Measurements from ENCODE around the gene APOL2. TPM values are rescaled to one million over a fixed set of nuclear protein-coding genes. Genes with fewer than 3 reads are reported as not detected.

APOL2 gene
- total and polyA plus RNA-seq, 10 of the 15 experiments (the other 5 are each of a cell fraction or from before 2014, with no cell fraction given): 4.4 to 39.9 (median 25.0) TPM

DNA sequence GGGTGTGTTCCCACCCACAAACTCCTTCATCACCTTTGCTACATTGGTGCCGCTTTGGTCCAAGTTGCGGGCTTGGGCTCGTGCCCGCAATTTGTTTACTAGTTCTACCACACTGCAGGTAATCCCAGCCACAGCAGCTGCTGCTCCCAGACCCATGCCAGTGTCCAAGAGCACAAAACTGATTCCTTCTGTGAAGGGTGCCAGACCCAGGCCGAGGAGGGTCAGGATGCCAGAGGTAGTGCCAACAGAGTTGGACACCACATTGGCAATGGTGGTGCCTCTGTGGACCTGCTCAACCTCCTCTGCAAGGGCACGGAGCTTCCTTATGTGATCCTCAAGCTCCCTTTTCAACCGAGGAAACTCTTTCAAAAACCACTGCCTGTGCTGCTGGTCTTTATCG lies 11.5 kb downstream of the APOL2 start:
- ChIA-PET RAD21 (ENCODE audit: unreplicated experiment) (interaction anchor here (1.4 kb wide), 1 partner anchor 50 kb away, joined by 3 read pairs; no protein-coding TSS in a partner anchor), POLR2A (interaction anchor here (0.7 kb wide), 1 partner anchor 469 kb away, joined by 3 read pairs; no protein-coding TSS in a partner anchor), CTCF (interaction anchor here (1.0 to 2.6 kb wide), 4 partner anchors 9 to 33 kb away, joined by 3 to 6 read pairs (median 4); partner anchors contain the start of gene APOL2), SMC1A (ENCODE audit: uncharacterized antibody, unreplicated experiment) (interaction anchor here (1.2 to 2.6 kb wide), 3 partner anchors 9 to 11 kb away, joined by 3 to 12 read pairs (median 6); partner anchors contain the start of gene APOL2)
- Histone ChIP-seq H2AFZ (ENCODE audit: control insufficient read depth, low read depth, low read length) (no peak overlapping the region), H3K79me2 (ENCODE audit: control insufficient read depth, insufficient read depth, low read length) (no peaks in the 10 kb centered on the region), H3K9me3 (replicated peaks; ENCODE audit: control insufficient read depth, insufficient read depth, low read length) (no peaks in the 10 kb centered on the region), H3K27ac (ENCODE audit: control insufficient read depth, insufficient read depth) (no peak overlapping the region), H3K36me3 (ENCODE audit: control insufficient read depth in 2 of 2, insufficient read depth in 2 of 2, low read length in 1 of 2) (peaks cover 5 to 20% of the 10 kb centered on the region in 2 experiments), H3K4me2 (ENCODE audit: control insufficient read depth, insufficient read depth) (no peak overlapping the region), H3K9ac (ENCODE audit: control insufficient read depth, insufficient read depth, low read length) (no peak overlapping the region), H3K4me1 (ENCODE audit: control insufficient read depth, insufficient read depth, low read length) (peaks cover under 1% of the 10 kb centered on the region), H3K27me3 (replicated peaks in 1 of 2; ENCODE audit: control insufficient read depth in 2 of 2, insufficient read depth in 2 of 2, low read length in 1 of 2) (no peaks in the 10 kb centered on the region), H3K4me3 (no peak overlapping the region), H4K20me1 (ENCODE audit: control insufficient read depth, insufficient read depth) (no peaks in the 10 kb centered on the region)
- no TSS peak for BruUV-seq (replicated peaks)
- DNase-seq (ENCODE audit: low read depth, low spot score) (no peak), FAIRE-seq (no peak), ATAC-seq (no peak)
- intact Hi-C loops (cut with micrococcal nuclease; ENCODE audit: unreplicated experiment): no loop called here
- TF ChIP-seq CREB1 (IDR thresholded peaks at IDR 0.05; ENCODE audit: low read depth) (no peak), SRF (IDR thresholded peaks at IDR 0.05; ENCODE audit: low read depth in 2 of 2, low read length in 2 of 2) (no peak), BMI1 (IDR thresholded peaks at IDR 0.05; ENCODE audit: borderline replicate concordance) (no peak), TAF1 (IDR thresholded peaks at IDR 0.05; ENCODE audit: borderline replicate concordance, low read depth, low read length) (no peak), MTA2 (IDR thresholded peaks at IDR 0.05; ENCODE audit: low read depth) (no peak), TCF3 (IDR thresholded peaks at IDR 0.05; ENCODE audit: borderline replicate concordance, insufficient read depth, low read depth, low read length) (no peak), SMARCA5 (IDR thresholded peaks at IDR 0.05) (no peak), ESRRA (IDR thresholded peaks at IDR 0.05; ENCODE audit: low read length) (no peak), HCFC1 (IDR thresholded peaks at IDR 0.05; ENCODE audit: low read length) (no peak), RUNX3 (IDR thresholded peaks at IDR 0.05; ENCODE audit: low read length) (no peak)
- TF ChIP-seq, protein P1, sequence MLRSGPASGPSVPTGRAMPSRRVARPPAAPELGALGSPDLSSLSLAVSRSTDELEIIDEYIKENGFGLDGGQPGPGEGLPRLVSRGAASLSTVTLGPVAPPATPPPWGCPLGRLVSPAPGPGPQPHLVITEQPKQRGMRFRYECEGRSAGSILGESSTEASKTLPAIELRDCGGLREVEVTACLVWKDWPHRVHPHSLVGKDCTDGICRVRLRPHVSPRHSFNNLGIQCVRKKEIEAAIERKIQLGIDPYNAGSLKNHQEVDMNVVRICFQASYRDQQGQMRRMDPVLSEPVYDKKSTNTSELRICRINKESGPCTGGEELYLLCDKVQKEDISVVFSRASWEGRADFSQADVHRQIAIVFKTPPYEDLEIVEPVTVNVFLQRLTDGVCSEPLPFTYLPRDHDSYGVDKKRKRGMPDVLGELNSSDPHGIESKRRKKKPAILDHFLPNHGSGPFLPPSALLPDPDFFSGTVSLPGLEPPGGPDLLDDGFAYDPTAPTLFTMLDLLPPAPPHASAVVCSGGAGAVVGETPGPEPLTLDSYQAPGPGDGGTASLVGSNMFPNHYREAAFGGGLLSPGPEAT (IDR thresholded peaks at IDR 0.05; ENCODE audit: low read depth): no peak
- in situ Hi-C loops (cut with MboI): no loop called here
- 97% methylated on average over 8 of the region's 8 CpGs for WGBS (ENCODE audit: insufficient coverage, insufficient replicate concordance, low lambda C conversion rate, missing lambda C conversion rate)
